ENCODE results near the gene EEA1. TPM values are rescaled to one million over a fixed set of nuclear protein-coding genes. Genes with fewer than 3 reads are reported as not detected.

EEA1 gene
- total RNA-seq, 1 experiment from 2014 or later = 35.7 TPM

GRCh38 chr12:92747151-92747550 is 181.9 kb downstream of the EEA1 start:
- POLR2A ChIA-PET (ENCODE audit: low non-redundant PET) = no interaction called here
- TF ChIP-seq EZH2 (IDR thresholded peaks at IDR 0.05; ENCODE audit: borderline replicate concordance, low read depth, low read length, poor library complexity, severe bottlenecking) = no peak
- TF ChIP-seq CTCF (conservative IDR thresholded peaks at IDR 0.05; ENCODE audit: low read depth, low read length) = no peak
- Histone ChIP-seq H3K9me3 (ENCODE audit: low read depth, low read length, poor library complexity, severe bottlenecking) (no peaks in the 10 kb centered on the region), H3K27me3 (replicated peaks; ENCODE audit: insufficient read depth, low read depth, low read length, poor library complexity) (no peaks in the 10 kb centered on the region), H3K36me3 (ENCODE audit: insufficient read depth, low read length, poor library complexity, severe bottlenecking) (no peaks in the 10 kb centered on the region), H3K4me3 (ENCODE audit: low read depth, low read length, poor library complexity, severe bottlenecking) (no peak overlapping the region), H3K4me1 (ENCODE audit: insufficient read depth, low read length, poor library complexity, severe bottlenecking) (no peaks in the 10 kb centered on the region), H3K27ac (ENCODE audit: low read depth, low read length, poor library complexity, severe bottlenecking) (no peak overlapping the region)
- intact Hi-C loops (cut with micrococcal nuclease; ENCODE audit: unreplicated experiment) = no loop called here
- CTCF ChIA-PET = no interaction called here
- DNase-seq (ENCODE audit: low spot score) = no peak
- BruUV-seq (replicated peaks) = no TSS peak

GRCh38 chr12:92745856-92746550 is 183.1 kb downstream of the EEA1 start:
- H3K9me3 ChIP-seq (ENCODE audit: low read depth, low read length, poor library complexity, severe bottlenecking) = no peaks in the 10 kb centered on the region
- H3K27me3 ChIP-seq (replicated peaks; ENCODE audit: insufficient read depth, low read depth, low read length, poor library complexity) = no peaks in the 10 kb centered on the region
- peak; percentile 67 for DNase-seq (ENCODE audit: low spot score)
- H3K36me3 ChIP-seq (ENCODE audit: insufficient read depth, low read length, poor library complexity, severe bottlenecking) = no peaks in the 10 kb centered on the region
- no TSS peak for BruUV-seq (replicated peaks)
- no peak overlapping the region for H3K27ac ChIP-seq (ENCODE audit: low read depth, low read length, poor library complexity, severe bottlenecking)
- CTCF ChIA-PET = no interaction called here
- H3K4me1 ChIP-seq (ENCODE audit: insufficient read depth, low read length, poor library complexity, severe bottlenecking) = no peaks in the 10 kb centered on the region
- no peak overlapping the region for H3K4me3 ChIP-seq (ENCODE audit: low read depth, low read length, poor library complexity, severe bottlenecking)
- TF ChIP-seq EZH2 (IDR thresholded peaks at IDR 0.05; ENCODE audit: borderline replicate concordance, low read depth, low read length, poor library complexity, severe bottlenecking) = no peak
- TF ChIP-seq CTCF (conservative IDR thresholded peaks at IDR 0.05; ENCODE audit: low read depth, low read length) = no peak
- POLR2A ChIA-PET (ENCODE audit: low non-redundant PET) = no interaction called here
- intact Hi-C loops (cut with micrococcal nuclease; ENCODE audit: unreplicated experiment) = no loop called here

- Histone ChIP-seq H3K36me3 (ENCODE audit: insufficient read depth, low read length, poor library complexity, severe bottlenecking) (no peaks in the 10 kb centered on the region), H3K27me3 (replicated peaks; ENCODE audit: insufficient read depth, low read depth, low read length, poor library complexity) (no peaks in the 10 kb centered on the region), H3K27ac (ENCODE audit: low read depth, low read length, poor library complexity, severe bottlenecking) (no peak overlapping the region), H3K4me3 (ENCODE audit: low read depth, low read length, poor library complexity, severe bottlenecking) (no peak overlapping the region), H3K4me1 (ENCODE audit: insufficient read depth, low read length, poor library complexity, severe bottlenecking) (peaks cover 9% of the 10 kb centered on the region), H3K9me3 (ENCODE audit: low read depth, low read length, poor library complexity, severe bottlenecking) (no peaks in the 10 kb centered on the region)
- intact Hi-C loops (cut with micrococcal nuclease; ENCODE audit: unreplicated experiment) = no loop called here
- BruUV-seq (replicated peaks) = no TSS peak
- ChIA-PET CTCF (no interaction called here), POLR2A (ENCODE audit: low non-redundant PET) (no interaction called here)
- TF ChIP-seq EZH2 (IDR thresholded peaks at IDR 0.05; ENCODE audit: borderline replicate concordance, low read depth, low read length, poor library complexity, severe bottlenecking) (no peak), CTCF (conservative IDR thresholded peaks at IDR 0.05; ENCODE audit: low read depth, low read length) (no peak)
- no peak for DNase-seq (ENCODE audit: low spot score)
These were observed 186.1 kb downstream of the EEA1 start for GRCh38 chr12:92743026-92743425.

Measured in A673 (cell line).